Measurements from ENCODE around the gene HPSE2. TPM values are rescaled to one million over a fixed set of nuclear protein-coding genes. Genes with fewer than 3 reads are reported as not detected.

HPSE2 gene
- polyA plus RNA-seq, 2 of the 4 experiments (the other 2 are of a cell fraction) = not detected

DNA sequence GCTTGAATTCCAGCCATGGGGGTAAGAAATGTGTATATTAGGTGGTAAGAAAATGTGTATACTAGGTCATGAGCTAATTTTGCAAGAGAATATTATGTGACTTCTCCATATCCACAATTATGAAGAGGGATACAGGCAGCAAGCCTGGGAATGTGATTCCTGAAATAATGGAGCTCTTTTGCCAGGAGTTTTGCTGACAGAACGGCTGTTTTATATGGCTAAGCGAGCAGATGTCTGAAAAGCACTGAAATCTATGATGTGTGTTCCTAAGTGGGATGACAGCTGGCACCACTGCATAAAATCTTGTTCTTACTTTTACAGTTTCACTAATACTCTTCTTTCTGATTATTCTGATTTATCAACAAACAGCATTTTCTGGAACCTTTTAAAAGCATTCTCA, 402.9 kb downstream of the HPSE2 start (continued):
- TF ChIP-seq EHMT2 (IDR thresholded peaks at IDR 0.05; ENCODE audit: low read depth) (no peak), FOXS1 (CRISPR knock-in tag; IDR thresholded peaks at IDR 0.05) (no peak)
- TF ChIP-seq, protein P1, sequence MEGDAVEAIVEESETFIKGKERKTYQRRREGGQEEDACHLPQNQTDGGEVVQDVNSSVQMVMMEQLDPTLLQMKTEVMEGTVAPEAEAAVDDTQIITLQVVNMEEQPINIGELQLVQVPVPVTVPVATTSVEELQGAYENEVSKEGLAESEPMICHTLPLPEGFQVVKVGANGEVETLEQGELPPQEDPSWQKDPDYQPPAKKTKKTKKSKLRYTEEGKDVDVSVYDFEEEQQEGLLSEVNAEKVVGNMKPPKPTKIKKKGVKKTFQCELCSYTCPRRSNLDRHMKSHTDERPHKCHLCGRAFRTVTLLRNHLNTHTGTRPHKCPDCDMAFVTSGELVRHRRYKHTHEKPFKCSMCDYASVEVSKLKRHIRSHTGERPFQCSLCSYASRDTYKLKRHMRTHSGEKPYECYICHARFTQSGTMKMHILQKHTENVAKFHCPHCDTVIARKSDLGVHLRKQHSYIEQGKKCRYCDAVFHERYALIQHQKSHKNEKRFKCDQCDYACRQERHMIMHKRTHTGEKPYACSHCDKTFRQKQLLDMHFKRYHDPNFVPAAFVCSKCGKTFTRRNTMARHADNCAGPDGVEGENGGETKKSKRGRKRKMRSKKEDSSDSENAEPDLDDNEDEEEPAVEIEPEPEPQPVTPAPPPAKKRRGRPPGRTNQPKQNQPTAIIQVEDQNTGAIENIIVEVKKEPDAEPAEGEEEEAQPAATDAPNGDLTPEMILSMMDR (IDR thresholded peaks at IDR 0.05) = no peak

DNA sequence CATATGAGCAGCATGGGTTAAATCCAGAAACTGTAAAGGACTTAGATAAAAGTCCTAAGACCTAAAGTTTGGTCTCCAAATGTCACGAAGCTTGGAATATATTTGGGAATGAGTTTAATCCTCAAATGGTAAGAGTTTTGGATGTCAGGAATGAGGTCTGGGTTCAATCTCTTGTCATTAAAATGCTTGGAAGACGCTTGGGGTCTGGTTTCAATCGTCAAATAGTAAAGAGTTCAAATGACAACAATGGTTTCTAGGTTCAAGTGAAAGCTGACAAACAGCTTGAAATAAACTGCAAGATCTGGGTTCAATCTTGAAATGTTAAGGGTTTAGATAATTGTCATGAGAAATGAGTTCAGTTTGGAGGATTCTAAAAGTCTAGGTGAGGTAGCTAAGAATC, 403.5 kb downstream of the HPSE2 start:
- H3K4me2 ChIP-seq = no peak overlapping the region
- H3K4me1 ChIP-seq = no peaks in the 10 kb centered on the region
- ChIA-PET POLR2A (no interaction called here), CTCF (interaction anchor here (0.9 kb wide), 1 partner anchor 13 kb away, joined by 3 read pairs; no protein-coding TSS in a partner anchor)
- no peak overlapping the region for H3K4me3 ChIP-seq
- no peak for FAIRE-seq
- DNase-seq (ENCODE audit: low read depth in 1 of 2, low spot score in 1 of 2) = no peak
- ATAC-seq = no peak
- H3K27ac ChIP-seq = no peak overlapping the region
- 0% methylated on average over 3 of the region's 3 CpGs for WGBS (ENCODE audit: missing lambda C conversion rate)
- TF ChIP-seq HOXB5 (CRISPR knock-in tag; IDR thresholded peaks at IDR 0.05) (no peak), NPAS2 (CRISPR knock-in tag; IDR thresholded peaks at IDR 0.05; ENCODE audit: borderline replicate concordance) (no peak), FOSL2 (IDR thresholded peaks at IDR 0.05) (no peak), FOSL2 (CRISPR knock-in tag; IDR thresholded peaks at IDR 0.05) (no peak), RNF2 (IDR thresholded peaks at IDR 0.05; ENCODE audit: borderline replicate concordance, low read depth) (no peak), CHD2 (IDR thresholded peaks at IDR 0.05; ENCODE audit: low read length, partially characterized antibody) (no peak), ZC3H11A (IDR thresholded peaks at IDR 0.05) (no peak), FOXS1 (CRISPR knock-in tag; IDR thresholded peaks at IDR 0.05) (no peak), JUNB (IDR thresholded peaks at IDR 0.05) (no peak), ZFP36 (IDR thresholded peaks at IDR 0.05; ENCODE audit: borderline replicate concordance, partially characterized antibody) (no peak), TP53 (CRISPR knock-in tag; IDR thresholded peaks at IDR 0.05) (no peak), EHF (CRISPR knock-in tag; IDR thresholded peaks at IDR 0.05) (no peak), HDAC2 (IDR thresholded peaks at IDR 0.05) (no peak)
- TF ChIP-seq, protein P1 (IDR thresholded peaks at IDR 0.05) = no peak
- TF ChIP-seq, protein P2, sequence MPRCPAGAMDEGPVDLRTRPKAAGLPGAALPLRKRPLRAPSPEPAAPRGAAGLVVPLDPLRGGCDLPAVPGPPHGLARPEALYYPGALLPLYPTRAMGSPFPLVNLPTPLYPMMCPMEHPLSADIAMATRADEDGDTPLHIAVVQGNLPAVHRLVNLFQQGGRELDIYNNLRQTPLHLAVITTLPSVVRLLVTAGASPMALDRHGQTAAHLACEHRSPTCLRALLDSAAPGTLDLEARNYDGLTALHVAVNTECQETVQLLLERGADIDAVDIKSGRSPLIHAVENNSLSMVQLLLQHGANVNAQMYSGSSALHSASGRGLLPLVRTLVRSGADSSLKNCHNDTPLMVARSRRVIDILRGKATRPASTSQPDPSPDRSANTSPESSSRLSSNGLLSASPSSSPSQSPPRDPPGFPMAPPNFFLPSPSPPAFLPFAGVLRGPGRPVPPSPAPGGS (IDR thresholded peaks at IDR 0.05) = no peak
- TF ChIP-seq, protein P3, sequence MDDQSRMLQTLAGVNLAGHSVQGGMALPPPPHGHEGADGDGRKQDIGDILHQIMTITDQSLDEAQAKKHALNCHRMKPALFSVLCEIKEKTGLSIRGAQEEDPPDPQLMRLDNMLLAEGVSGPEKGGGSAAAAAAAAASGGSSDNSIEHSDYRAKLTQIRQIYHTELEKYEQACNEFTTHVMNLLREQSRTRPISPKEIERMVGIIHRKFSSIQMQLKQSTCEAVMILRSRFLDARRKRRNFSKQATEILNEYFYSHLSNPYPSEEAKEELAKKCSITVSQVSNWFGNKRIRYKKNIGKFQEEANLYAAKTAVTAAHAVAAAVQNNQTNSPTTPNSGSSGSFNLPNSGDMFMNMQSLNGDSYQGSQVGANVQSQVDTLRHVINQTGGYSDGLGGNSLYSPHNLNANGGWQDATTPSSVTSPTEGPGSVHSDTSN (IDR thresholded peaks at IDR 0.05) = no peak
- TF ChIP-seq, protein P4, sequence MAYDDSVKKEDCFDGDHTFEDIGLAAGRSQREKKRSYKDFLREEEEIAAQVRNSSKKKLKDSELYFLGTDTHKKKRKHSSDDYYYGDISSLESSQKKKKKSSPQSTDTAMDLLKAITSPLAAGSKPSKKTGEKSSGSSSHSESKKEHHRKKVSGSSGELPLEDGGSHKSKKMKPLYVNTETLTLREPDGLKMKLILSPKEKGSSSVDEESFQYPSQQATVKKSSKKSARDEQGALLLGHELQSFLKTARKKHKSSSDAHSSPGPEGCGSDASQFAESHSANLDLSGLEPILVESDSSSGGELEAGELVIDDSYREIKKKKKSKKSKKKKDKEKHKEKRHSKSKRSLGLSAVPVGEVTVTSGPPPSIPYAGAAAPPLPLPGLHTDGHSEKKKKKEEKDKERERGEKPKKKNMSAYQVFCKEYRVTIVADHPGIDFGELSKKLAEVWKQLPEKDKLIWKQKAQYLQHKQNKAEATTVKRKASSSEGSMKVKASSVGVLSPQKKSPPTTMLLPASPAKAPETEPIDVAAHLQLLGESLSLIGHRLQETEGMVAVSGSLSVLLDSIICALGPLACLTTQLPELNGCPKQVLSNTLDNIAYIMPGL (CRISPR knock-in tag; IDR thresholded peaks at IDR 0.05; ENCODE audit: borderline replicate concordance) = no peak
- no peaks in the 10 kb centered on the region for H3K9me3 ChIP-seq

Measured in A549 (cell line).